HepG2 (cell line): ENCODE results near the gene PWP2. TPM values are rescaled to one million over a fixed set of nuclear protein-coding genes. Genes with fewer than 3 reads are reported as not detected.

Source experiments
- ATAC-seq: fragments of 200-7000 bp; cut with Tn5 transposase; 3 replicates; pipeline ENCODE4 v1.9.1; 2020; ENCODE audit warnings: mild to moderate bottlenecking, moderate library complexity
- BruUV-seq: library from RNA; stranded (reverse); fragments of 400-500 nt; replicated peaks from 2 replicates; lab custom pipeline; 2021; lab: Mats Ljungman, UMichigan
- CTCF ChIA-PET: fragments of 300-600 bp; formaldehyde crosslinking; extraction: SDS; loops from one replicate; lab custom pipeline; 2021; ENCODE audit warnings: low total read pairs, inconsistent platforms, low intra/inter-chr PET ratio; lab: Yijun Ruan, JAX
- POLR2A ChIA-PET: fragments of 350-600 bp; sonication (Branson Sonifier 250); formaldehyde crosslinking; loops from one replicate; lab custom pipeline; 2020; ENCODE audit warnings: antibody characterized with exemption, inconsistent platforms; lab: Yijun Ruan, JAX
- DNase-seq: peaks from one replicate; pipeline ENCODE4 v3.0.0-alpha.2; 2015; ENCODE audit warnings: low spot score
- FAIRE-seq: peaks from 3 replicates; lab custom pipeline; 2011; peaks lifted over from hg19 to GRCh38; lab: Jason Lieb, UNC
- H2AFZ ChIP-seq: one replicate; pipeline ENCODE4 v1.6.1; 2011; ENCODE audit warnings: low read length, inconsistent platforms
- H3K27ac ChIP-seq: fragments of 300-600 bp; 3 replicates; pipeline ENCODE4 v1.8.0; 2011; ENCODE audit warnings: mixed run types, mild to moderate bottlenecking, mixed read lengths, low read length, inconsistent platforms; ENCODE audit not compliant: insufficient read depth; ENCODE audit errors: extremely low read length
- H3K27me3 ChIP-seq, 2 experiments: fragments of 200-600 bp in 1 of 2; 2 replicates in 1 of 2; 3 replicates in 1 of 2; pipeline versions ENCODE4 v1.6.0 to v1.8.0; 2011; ENCODE audit warnings: low read length in 2 of 2, mild to moderate bottlenecking in 2 of 2, moderate library complexity in 2 of 2, inconsistent platforms in 1 of 2; ENCODE audit not compliant: insufficient read depth in 2 of 2, control insufficient read depth in 1 of 2
- H3K36me3 ChIP-seq, 2 experiments: fragments of 200-600 bp in 1 of 2; replicated peaks in 1 of 2; 2 replicates in 1 of 2; 3 replicates in 1 of 2; pipeline versions ENCODE4 v1.5.1 to v1.8.0; 2011; ENCODE audit warnings: low read length in 2 of 2, inconsistent platforms in 1 of 2; ENCODE audit not compliant: insufficient read depth in 2 of 2, control insufficient read depth in 1 of 2
- H3K4me1 ChIP-seq: 2 replicates; pipeline ENCODE4 v1.5.1; 2012; ENCODE audit warnings: low read length, inconsistent platforms; ENCODE audit not compliant: insufficient read depth
- H3K4me2 ChIP-seq: 2 replicates; pipeline ENCODE4 v1.6.0; 2011; ENCODE audit warnings: low read depth, low read length, inconsistent platforms
- H3K4me3 ChIP-seq, 3 experiments: fragments of 200-600 bp in 1 of 3; sonication (generic), shearing (Covaris generic) in 1 of 3; replicated peaks in 1 of 3; 2 replicates each; pipeline ENCODE4 v1.5.1; 2011 to 2016; ENCODE audit warnings: low read length in 3 of 3, inconsistent platforms in 2 of 3, low read depth in 2 of 3, mild to moderate bottlenecking in 2 of 3, control low read depth in 1 of 3, mixed read lengths in 1 of 3; ENCODE audit not compliant: insufficient read depth in 1 of 3
- H3K79me2 ChIP-seq: one replicate; pipeline ENCODE4 v1.6.1; 2011; ENCODE audit warnings: low read length, inconsistent platforms; ENCODE audit not compliant: insufficient read depth
- H3K9ac ChIP-seq: 2 replicates; pipeline ENCODE4 v1.6.0; 2011; ENCODE audit warnings: mild to moderate bottlenecking, low read depth, low read length, inconsistent platforms; ENCODE audit not compliant: insufficient read depth
- H3K9me3 ChIP-seq: 2 replicates; pipeline ENCODE4 v1.5.1; 2012; ENCODE audit warnings: mild to moderate bottlenecking, low read length
- H4K20me1 ChIP-seq: 2 replicates; pipeline ENCODE4 v1.6.0; 2011; ENCODE audit warnings: inconsistent platforms, mild to moderate bottlenecking, low read length, moderate library complexity; ENCODE audit not compliant: insufficient read depth
- GPN1 ChIP-seq: sonication (generic); formaldehyde crosslinking; IDR thresholded peaks from 2 replicates; pipeline ENCODE4 v1.5.1; 2020; ENCODE audit warnings: missing genetic modification reagents, borderline replicate concordance
- MEF2D ChIP-seq: sonication (generic); formaldehyde crosslinking; IDR thresholded peaks from 2 replicates; pipeline ENCODE4 v1.5.1; 2020; ENCODE audit warnings: mild to moderate bottlenecking, missing genetic modification reagents
- MIER3 ChIP-seq: IDR thresholded peaks from 2 replicates; pipeline ENCODE4 v1.6.1; 2016; ENCODE audit warnings: missing compliant biosample characterization, borderline replicate concordance
- PLRG1 ChIP-seq: fragments of 450-650 bp; conservative IDR thresholded peaks from 2 replicates; pipeline ENCODE4 v1.6.1; 2016
- SUZ12 ChIP-seq: fragments of 150-350 bp; IDR thresholded peaks from 2 replicates; pipeline ENCODE4 v1.6.1; 2014; ENCODE audit warnings: low read depth, low read length
- ZBTB20 ChIP-seq: sonication (generic); formaldehyde crosslinking; IDR thresholded peaks from 2 replicates; pipeline ENCODE4 v1.8.1; 2023; ENCODE audit warnings: missing genetic modification reagents, low read depth, mild to moderate bottlenecking, borderline replicate concordance
- ZBTB43 ChIP-seq: sonication (generic); formaldehyde crosslinking; conservative IDR thresholded peaks from 2 replicates; pipeline ENCODE4 v1.4.0; 2020; ENCODE audit warnings: missing genetic modification reagents
- ZNF572 ChIP-seq: sonication (generic); formaldehyde crosslinking; IDR thresholded peaks from 2 replicates; pipeline ENCODE4 v1.5.1; 2020; ENCODE audit warnings: mild to moderate bottlenecking, missing genetic modification reagents
- ZNF607 ChIP-seq: sonication (generic); formaldehyde crosslinking; IDR thresholded peaks from 2 replicates; pipeline ENCODE4 v1.5.1; 2020; ENCODE audit warnings: missing genetic modification reagents, mild to moderate bottlenecking, borderline replicate concordance
- WGBS: methylation state at CpG from one replicate; pipeline ENCODE4 v1.1.6; 2017; ENCODE audit warnings: low lambda C conversion rate; 5-methylcytosine and 5-hydroxymethylcytosine counted together
- in situ Hi-C: cut with HindIII; loops from 2 replicates; pipeline ENCODE4 v1.10.0; 2017; ENCODE audit warnings: low pct_unique_long_range_greater_than_20kb; ENCODE audit not compliant: extremely low pct_ligation_motif_present
- intact Hi-C: fragments of 100-400 bp; cut with micrococcal nuclease; formaldehyde crosslinking; loops from one replicate; pipeline ENCODE4 v1.10.0; 2022; ENCODE audit not compliant: unreplicated experiment
- polyA plus RNA-seq, 8 experiments: library from polyadenylated mRNA; depleted of rRNA in 3 of 8; stranded (reverse) in 7 of 8; unstranded in 1 of 8; fragments of >200 nt; fragmentation: Illumina TruSeq in 4 of 8; extraction: Trizol in 4 of 8; gene quantifications; 2 replicates each; pipeline versions ENCODE4 v1.2.1 to v1.2.3, GENCODE V29; 2011 to 2016; ENCODE audit warnings: low read depth in 4 of 8, missing spikeins in 1 of 8, mixed read lengths in 1 of 8; ENCODE audit not compliant: insufficient read depth in 1 of 8
- total RNA-seq, 5 experiments: library from RNA; depleted of rRNA; stranded (reverse); fragments of >200 nt; fragmentation: Illumina TruSeq; extraction: Trizol; gene quantifications; 2 replicates each; pipeline ENCODE4 v1.2.3, GENCODE V29; 2016; ENCODE audit warnings: low read depth in 1 of 5

The PWP2 gene
- total and polyA plus RNA-seq, 2 of the 13 experiments (the other 11 are each of a cell fraction or from before 2014, with no cell fraction given): 7.7 to 17.0 TPM

GRCh38 chr21:44063151-44063912 is 43.9 kb upstream of the PWP2 start:
- no peaks in the 10 kb centered on the region for H3K79me2 ChIP-seq
- H3K9ac ChIP-seq: no peak overlapping the region
- FAIRE-seq (no peak), ATAC-seq (no peak), DNase-seq (no peak)
- no peaks in the 10 kb centered on the region for H3K27me3 ChIP-seq
- H3K27ac ChIP-seq: no peak overlapping the region
- 94% methylated on average over 17 of the region's 19 CpGs for WGBS
- no peak overlapping the region for H3K4me2 ChIP-seq
- H3K36me3 ChIP-seq: peaks cover 13 to 52% of the 10 kb centered on the region in 2 experiments; a peak in 4 of 5 replicates
- peaks cover 7% of the 10 kb centered on the region; the same call in 1 of the 2 replicates for H4K20me1 ChIP-seq
- intact Hi-C loops: no loop called here
- CTCF ChIA-PET: no interaction called here
- BruUV-seq: no TSS peak
- no peak overlapping the region for H2AFZ ChIP-seq
- POLR2A ChIA-PET: no interaction called here
- in situ Hi-C loops: no loop called here
- TF ChIP-seq MEF2D: no peak
- TF ChIP-seq ZBTB43 (CRISPR knock-in tag): no peak
- no peak for TF ChIP-seq GPN1 (CRISPR knock-in tag)
- no peak for TF ChIP-seq ZNF572 (CRISPR knock-in tag)
- H3K4me3 ChIP-seq: no peak overlapping the region
- H3K9me3 ChIP-seq: no peaks in the 10 kb centered on the region
- H3K4me1 ChIP-seq: peaks cover 17% of the 10 kb centered on the region

- ATAC-seq: no peak
- no peak for TF ChIP-seq MIER3 (CRISPR knock-in tag)
- TF ChIP-seq ZBTB20 (CRISPR knock-in tag): no peak
- no peak for TF ChIP-seq PLRG1
- no peak for TF ChIP-seq MEF2D
- no peak for TF ChIP-seq ZNF607 (CRISPR knock-in tag)
- TF ChIP-seq SUZ12: no peak
Observed at GRCh38 chr21:44064852-44065403, 42.3 kb upstream of the PWP2 start.

More at GRCh38 chr21:44064852-44065403, 42.3 kb upstream of the PWP2 start:
- Histone ChIP-seq H3K9me3 (no peaks in the 10 kb centered on the region), H3K4me2 (no peak overlapping the region), H2AFZ (no peak overlapping the region), H3K79me2 (no peaks in the 10 kb centered on the region), H3K27me3 (no peaks in the 10 kb centered on the region), H3K36me3 (peaks cover 16 to 44% of the 10 kb centered on the region in 2 experiments; a peak in 4 of 5 replicates), H3K9ac (no peak overlapping the region), H3K4me3 (no peak overlapping the region), H3K27ac (no peak overlapping the region), H3K4me1 (peaks cover 17% of the 10 kb centered on the region), H4K20me1 (peaks cover 7% of the 10 kb centered on the region; the same call in 1 of the 2 replicates)
- DNase-seq (no peak), FAIRE-seq (no peak)
- CTCF ChIA-PET: no interaction called here
- in situ Hi-C loops: loop anchor here (5.0 kb wide), 1 partner anchor 38 kb away; no protein-coding TSS in a partner anchor
- intact Hi-C loops: no loop called here
- WGBS: 94% methylated on average over 13 of the region's 13 CpGs
- BruUV-seq: no TSS peak
- POLR2A ChIA-PET: no interaction called here
